Fibroblast of lung (primary cell): ENCODE results near the gene C5orf63.

Source experiments
- EZH2 ChIP-seq: IDR thresholded peaks from 2 replicates; pipeline ENCODE4 v1.5.1; 2012; ENCODE audit warnings: low read length, control low read depth, mild to moderate bottlenecking; ENCODE audit errors: missing control alignments
- TF ChIP-seq, protein P1 (sequence below), 2 donors: IDR thresholded peaks in 1 of 2; conservative IDR thresholded peaks in 1 of 2; 1 replicate in 1 of 2; 2 replicates in 1 of 2; pipeline ENCODE4 v1.5.1; 2011 to 2012; ENCODE audit warnings: low read length in 2 of 2, control low read depth in 1 of 2, inconsistent platforms in 1 of 2, low read depth in 1 of 2, mild to moderate bottlenecking in 1 of 2

DNA sequence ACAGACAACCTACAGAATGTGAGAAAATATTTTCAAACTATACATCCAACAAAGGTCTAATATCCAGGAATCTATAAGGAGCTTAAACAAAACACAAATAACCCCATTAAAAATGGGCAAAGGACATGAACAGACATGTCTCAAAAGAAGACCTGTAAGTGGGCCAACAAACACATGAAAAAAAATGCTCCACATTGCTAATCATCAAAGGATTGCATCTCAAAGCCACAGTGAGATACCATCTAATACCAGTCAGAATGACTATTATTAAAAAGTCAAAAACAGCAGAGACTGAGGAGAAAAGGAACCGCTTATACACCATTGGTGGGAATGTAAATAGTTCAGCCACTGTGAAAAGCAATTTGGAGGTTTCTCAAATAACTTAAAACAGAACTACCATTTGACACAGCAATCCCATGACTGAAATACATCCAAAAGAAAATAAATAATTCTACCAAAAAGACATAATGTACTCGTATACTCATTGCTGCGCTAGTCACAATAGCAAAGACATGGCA is 39.1 kb upstream of the C5orf63 start:
- TF ChIP-seq EZH2: no peak
- TF ChIP-seq, protein P1, sequence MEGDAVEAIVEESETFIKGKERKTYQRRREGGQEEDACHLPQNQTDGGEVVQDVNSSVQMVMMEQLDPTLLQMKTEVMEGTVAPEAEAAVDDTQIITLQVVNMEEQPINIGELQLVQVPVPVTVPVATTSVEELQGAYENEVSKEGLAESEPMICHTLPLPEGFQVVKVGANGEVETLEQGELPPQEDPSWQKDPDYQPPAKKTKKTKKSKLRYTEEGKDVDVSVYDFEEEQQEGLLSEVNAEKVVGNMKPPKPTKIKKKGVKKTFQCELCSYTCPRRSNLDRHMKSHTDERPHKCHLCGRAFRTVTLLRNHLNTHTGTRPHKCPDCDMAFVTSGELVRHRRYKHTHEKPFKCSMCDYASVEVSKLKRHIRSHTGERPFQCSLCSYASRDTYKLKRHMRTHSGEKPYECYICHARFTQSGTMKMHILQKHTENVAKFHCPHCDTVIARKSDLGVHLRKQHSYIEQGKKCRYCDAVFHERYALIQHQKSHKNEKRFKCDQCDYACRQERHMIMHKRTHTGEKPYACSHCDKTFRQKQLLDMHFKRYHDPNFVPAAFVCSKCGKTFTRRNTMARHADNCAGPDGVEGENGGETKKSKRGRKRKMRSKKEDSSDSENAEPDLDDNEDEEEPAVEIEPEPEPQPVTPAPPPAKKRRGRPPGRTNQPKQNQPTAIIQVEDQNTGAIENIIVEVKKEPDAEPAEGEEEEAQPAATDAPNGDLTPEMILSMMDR (conservative IDR thresholded peaks at IDR 0.05 in 1 of 2, IDR thresholded peaks at IDR 0.05 in 1 of 2; ENCODE audit: low read depth in 1 of 2, low read length in 2 of 2): no peak
